GOT3 (cell line): Measurements from ENCODE around the gene INTS2.
"Not testable (repeated sequence)": the region's sequence is repeated elsewhere in the genome, so short reads cannot be mapped to it uniquely, and the experiment has no call there.

Source experiments
- DNase-seq: peaks from one replicate; lab custom pipeline; 2025; ENCODE audit warnings: mixed read lengths; lab: John Stamatoyannopoulos, UW

Gene INTS2

GRCh38 chr17:61825448-61826137 is 102.2 kb downstream of the INTS2 start:
- no peak for DNase-seq

- no peak for DNase-seq
Measured at GRCh38 chr17:61822326-61823285, 105.2 kb downstream of the INTS2 start.

GRCh38 chr17:61821655-61822054 is 106.1 kb downstream of the INTS2 start:
- DNase-seq: no peak

- not testable (repeated sequence) for DNase-seq
Measured at GRCh38 chr17:61819265-61819664, 108.5 kb downstream of the INTS2 start.

GRCh38 chr17:61818225-61818624 is 109.6 kb downstream of the INTS2 start:
- DNase-seq: no peak

- DNase-seq: no peak
Measured at GRCh38 chr17:61817452-61817851, 110.3 kb downstream of the INTS2 start.

- DNase-seq: no peak
Measured at GRCh38 chr17:61816538-61816937, 111.2 kb downstream of the INTS2 start.

- DNase-seq: no peak
Measured at GRCh38 chr17:61815863-61816503, 111.8 kb downstream of the INTS2 start.
